HG03108 (cell line): ENCODE data around the gene FAM13C.

Experiments
- ATAC-seq: cut with Tn5 transposase; IDR thresholded peaks from one replicate; pipeline ENCODE4 v1.9.1; 2021; ENCODE audit warnings: moderate library complexity; ENCODE audit not compliant: unreplicated experiment

The FAM13C gene

GRCh38 chr10:59281861-59282260 is 80.5 kb downstream of the FAM13C start:
- no peak for ATAC-seq

DNA sequence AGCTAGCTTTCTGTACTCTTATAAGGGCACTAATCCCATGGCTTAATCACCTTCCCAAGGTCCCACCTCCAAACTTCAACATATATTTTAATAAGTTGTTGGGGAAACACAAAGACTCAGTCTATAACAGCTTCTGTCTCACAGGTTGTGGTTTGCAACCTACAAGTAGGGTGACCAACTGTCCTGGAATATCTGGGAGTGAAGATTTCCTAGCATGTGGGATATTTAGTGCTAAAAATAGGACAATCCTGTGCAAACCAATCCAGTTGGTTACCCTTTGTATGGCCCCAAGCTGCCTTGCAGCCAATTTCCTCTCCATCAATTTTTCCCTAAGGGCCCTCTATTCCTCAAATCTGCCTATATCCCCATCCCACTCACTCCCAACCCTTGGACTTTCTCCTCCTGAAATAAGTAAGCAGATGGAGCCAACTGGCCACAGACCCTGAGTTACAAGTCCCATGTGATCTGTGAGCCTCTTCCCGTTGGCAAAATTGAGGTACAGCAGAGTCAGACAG is 82.3 kb downstream of the FAM13C start:
- ATAC-seq: no peak

DNA sequence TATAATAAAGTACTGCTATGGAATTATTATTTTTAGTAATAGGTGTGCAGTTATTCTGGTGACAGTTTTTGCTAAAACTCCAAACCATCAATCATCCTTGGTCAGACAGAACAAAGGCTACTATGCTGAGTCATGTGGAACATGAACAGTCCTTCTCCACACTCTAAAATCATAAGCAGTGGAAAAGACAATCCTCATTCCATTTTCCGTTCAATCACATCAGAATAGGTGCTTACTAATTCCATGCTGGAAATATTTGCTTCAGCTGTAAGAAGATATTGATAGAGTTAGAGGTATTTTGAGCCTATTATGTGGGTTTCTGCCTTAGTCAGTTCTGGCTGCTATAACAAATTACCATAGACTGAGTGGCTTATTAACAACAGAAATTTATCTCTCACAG is 82.9 kb downstream of the FAM13C start:
- no peak for ATAC-seq

- no peak for ATAC-seq
These were observed 85.4 kb downstream of the FAM13C start for GRCh38 chr10:59276919-59277318.

GRCh38 chr10:59276133-59276532 is 86.2 kb downstream of the FAM13C start:
- no peak for ATAC-seq

- no peak for ATAC-seq
These were observed 88.9 kb downstream of the FAM13C start for GRCh38 chr10:59273445-59273844.

- ATAC-seq: no peak
These were observed 90.3 kb downstream of the FAM13C start for GRCh38 chr10:59272061-59272460.

DNA sequence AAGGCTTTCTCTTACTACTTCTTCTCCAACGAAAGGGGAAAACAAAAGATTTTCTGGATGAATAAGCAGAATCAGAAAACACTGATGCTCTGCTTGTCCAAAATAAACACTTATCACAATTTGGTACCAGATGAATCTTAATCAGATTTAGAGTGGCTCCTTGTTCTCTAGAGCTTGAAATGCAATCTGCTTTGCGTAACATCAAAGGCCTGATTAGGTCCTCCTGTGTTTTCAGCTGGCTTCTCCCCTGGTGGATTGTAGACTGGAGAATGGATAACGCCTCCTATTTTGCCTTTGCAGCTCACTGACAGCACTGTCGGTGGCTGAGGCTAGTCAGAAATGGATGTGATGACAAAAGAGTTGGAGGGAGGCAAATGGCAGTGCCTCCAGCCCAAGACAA is 91.2 kb downstream of the FAM13C start:
- no peak for ATAC-seq

DNA sequence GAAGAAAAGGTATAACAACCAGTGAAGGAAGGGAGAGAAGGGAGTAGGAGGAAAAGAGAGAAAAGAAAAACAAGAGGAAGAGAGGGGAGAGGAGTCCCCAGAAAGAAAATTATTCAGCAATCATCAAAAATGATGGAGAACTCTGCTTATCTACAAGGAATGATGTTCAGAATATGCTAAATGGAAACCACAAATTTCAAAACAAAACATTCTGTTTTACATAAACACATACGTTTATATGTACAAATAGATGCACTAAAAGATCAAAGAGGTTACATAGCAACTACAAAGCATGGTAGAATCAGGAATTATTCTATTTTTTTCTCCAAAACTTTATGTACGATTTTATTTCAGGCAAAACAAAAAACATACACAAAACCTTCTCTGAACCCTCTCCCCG is 91.9 kb downstream of the FAM13C start:
- no peak for ATAC-seq

- no peak for ATAC-seq
These were observed 92.7 kb downstream of the FAM13C start for GRCh38 chr10:59269651-59270050.

DNA sequence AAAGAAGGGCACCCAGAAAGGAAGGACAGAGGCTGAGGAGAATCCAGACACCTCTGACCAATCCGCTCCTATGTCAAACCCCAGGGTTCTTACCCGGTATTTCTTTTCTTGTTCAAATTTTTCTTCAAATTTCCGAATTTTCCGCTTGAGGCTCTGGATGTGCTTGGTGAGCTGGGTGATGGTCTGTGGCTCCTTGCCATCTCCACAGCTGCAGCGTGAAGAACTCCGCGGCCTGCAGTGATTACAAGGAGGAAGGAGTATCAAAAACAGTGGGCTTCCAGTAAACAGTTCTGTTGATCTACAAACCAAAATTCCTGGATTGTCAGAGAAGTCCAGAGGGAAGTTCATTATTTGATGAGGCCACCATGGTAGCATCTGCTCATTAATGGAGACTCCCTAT is 93.9 kb downstream of the FAM13C start:
- ATAC-seq: no peak

DNA sequence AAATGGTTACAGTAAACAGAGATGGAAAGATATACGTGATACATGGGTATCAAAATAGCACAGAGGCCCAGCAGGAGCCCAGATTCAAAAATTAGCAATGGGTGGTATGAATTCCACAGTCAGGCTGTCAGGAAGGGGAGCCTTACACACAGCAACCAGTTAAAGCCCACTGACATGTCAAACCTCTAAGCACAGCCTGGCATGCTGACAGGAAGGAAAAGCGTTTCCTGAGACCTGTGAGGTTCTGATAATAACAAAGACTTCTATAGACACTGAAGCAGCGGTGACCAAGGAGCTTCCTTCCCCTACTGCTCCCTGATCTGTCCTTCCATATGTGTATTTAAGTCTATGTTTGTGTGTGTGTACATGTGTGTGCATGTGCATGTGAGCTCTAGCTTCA is 96.0 kb downstream of the FAM13C start:
- no peak for ATAC-seq

DNA sequence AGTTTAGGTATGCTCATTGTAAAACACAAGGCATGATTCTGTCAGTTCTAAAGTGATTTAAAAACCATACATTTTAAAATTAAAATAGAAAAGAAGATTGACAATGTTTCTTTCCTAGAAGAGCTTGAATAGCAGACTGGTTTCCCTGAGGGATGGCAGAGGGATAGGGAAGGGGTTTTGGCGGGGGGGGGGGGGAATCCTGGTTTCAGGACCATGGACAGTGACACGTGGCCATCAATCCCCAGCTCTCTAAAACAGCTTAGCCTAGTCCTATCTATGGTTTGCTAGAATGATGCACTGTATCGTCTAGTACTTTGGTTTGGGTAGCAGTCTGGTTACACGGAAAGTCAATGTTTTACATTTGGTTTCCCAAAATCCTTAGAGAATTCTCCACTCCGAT is 97.2 kb downstream of the FAM13C start:
- no peak for ATAC-seq

DNA sequence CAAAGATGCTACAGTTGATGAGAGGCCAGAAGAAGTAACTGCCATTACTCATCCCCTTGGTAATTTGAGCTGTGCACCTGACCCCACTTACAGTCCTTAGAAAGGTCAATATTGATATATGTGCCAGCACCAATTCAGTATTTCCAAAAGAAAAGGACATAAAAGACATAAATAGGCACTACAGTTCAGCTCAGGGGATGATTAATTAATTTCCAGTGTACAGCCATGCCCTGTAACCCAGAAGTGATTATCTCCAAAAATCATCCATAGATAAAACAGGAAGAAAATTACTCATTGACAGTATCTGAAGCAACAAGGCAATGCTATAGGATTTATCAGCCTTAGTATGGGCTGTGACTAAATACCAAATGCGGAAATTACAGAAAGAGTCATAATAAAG is 103.5 kb downstream of the FAM13C start:
- ATAC-seq: no peak

DNA sequence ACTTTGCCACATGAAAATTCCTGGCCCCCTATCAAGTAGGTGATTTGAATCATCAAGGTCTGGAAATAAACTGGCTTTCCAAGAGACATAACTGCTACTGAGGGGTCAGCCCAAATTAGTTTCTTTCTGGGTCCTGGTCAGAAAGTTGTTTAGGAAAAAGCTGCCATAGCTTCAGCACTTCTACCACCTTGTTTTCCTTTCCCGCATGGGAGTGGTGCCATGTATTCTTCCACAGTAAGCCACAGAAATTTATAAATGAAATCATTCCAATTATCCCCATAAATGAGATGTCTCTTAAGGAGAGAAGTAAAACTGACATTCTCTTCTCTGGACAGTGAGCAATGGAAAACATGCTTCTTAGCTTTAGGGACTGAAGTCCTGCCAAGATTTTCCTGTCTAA is 105.1 kb downstream of the FAM13C start:
- ATAC-seq: no peak

- no peak for ATAC-seq
These were observed 106.9 kb downstream of the FAM13C start for GRCh38 chr10:59255463-59255862.

DNA sequence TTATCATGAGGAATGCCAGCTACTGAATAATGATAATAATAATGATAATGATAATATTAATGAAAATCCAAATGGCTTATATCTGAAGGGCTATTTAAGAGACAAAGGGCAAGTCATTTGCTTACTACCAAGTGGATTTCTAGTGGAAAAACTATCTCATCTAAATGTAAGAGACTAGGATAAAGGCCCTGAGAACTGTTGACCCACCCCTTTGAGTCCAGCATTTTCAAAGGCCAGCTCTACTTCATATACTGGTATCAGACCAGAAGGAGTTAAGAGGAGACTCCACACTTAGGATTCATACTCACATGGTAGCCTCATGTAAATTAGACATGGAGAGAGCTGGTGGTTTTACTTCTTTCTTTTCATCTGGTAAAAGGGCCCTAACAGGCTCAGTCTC is 109.9 kb downstream of the FAM13C start:
- no peak for ATAC-seq

DNA sequence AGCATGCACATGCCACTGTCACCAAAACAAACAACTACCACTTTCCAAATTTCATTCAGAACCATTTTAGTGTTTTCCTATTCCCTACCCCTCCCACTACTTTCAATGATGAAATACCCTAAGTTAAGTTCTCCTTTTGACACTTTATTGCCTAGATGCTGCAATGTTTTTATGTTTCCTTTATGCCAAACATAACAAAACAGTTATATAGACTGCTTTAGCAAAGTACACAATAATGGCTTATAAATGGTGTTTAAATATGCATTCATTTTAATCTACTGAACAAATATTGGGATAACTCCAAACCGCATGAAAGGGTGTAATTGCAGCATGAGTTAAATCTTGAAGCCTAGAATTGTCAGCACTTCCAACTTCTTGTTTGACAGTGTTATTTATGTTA is 116.7 kb downstream of the FAM13C start:
- no peak for ATAC-seq

- no peak for ATAC-seq
These were observed 117.5 kb downstream of the FAM13C start for GRCh38 chr10:59244871-59245270.

GRCh38 chr10:59243611-59244195 is 118.6 kb downstream of the FAM13C start:
- ATAC-seq: no peak

DNA sequence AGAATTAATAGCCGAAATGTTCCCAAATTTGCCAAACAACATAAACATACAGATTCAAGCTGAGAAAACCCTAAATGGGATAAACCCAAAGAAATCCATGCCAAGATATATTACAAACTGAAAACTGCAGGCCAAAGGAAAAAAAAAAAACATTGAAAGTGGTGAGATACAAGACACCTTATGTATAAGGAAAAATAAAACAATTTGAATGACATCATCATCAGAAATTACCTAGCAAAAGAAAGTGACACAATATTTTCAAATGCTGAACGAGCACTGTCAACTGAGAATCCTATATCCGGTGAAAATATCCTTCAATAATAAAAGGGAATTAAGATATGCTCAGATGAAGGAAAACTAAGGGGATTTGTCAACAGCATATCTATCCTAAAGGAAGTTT is 119.4 kb downstream of the FAM13C start:
- no peak for ATAC-seq

DNA sequence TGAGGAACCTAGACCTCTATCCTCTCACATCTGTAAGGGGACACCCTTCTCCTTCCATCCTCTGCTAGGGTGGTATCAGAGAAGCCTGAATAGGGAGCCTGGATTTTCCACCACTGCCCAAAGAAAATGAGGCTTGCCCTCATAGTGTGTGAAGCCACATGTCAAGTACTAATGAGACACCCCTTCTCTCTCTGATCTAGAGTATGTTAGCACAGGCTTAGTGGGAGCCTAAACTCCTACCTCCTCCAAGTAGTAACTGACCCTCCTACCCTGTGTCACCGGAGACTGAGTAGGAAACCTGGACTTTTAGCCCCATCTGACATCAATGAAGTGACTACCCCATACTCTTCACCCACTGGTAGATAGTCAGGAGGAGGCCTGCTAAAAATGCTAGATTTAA is 120.3 kb downstream of the FAM13C start:
- ATAC-seq: no peak

- ATAC-seq: no peak
These were observed 121.7 kb downstream of the FAM13C start for GRCh38 chr10:59240582-59241183.
